ENCODE results near the gene ST6GALNAC1. TPM values are rescaled to one million over a fixed set of nuclear protein-coding genes. Genes with fewer than 3 reads are reported as not detected.

ST6GALNAC1 gene
- total RNA-seq, 1 experiment from 2014 or later: not detected

GRCh38 chr17:76686538-76687297 lies 43.2 kb upstream of the ST6GALNAC1 start:
- Histone ChIP-seq H3K9me3 (ENCODE audit: control insufficient read depth in 1 of 2, insufficient read depth in 1 of 2, low read depth in 1 of 2, low read length in 2 of 2) (no peaks in the 10 kb centered on the region), H3K79me2 (ENCODE audit: insufficient read depth, low read length) (no peaks in the 10 kb centered on the region), H3K4me2 (ENCODE audit: low read length) (no peak overlapping the region), H3K36me3 (ENCODE audit: control insufficient read depth in 1 of 2, insufficient read depth in 2 of 2, low read length in 2 of 2) (peaks cover 0 to 2% of the 10 kb centered on the region in 2 experiments; a peak in 1 of 4 replicates), H3K9me2 (ENCODE audit: insufficient read depth) (no peaks in the 10 kb centered on the region), H4K20me1 (ENCODE audit: insufficient read depth) (no peaks in the 10 kb centered on the region), H3K9ac (ENCODE audit: low read length) (no peak overlapping the region), H3K4me1 (ENCODE audit: control insufficient read depth in 1 of 2, insufficient read depth in 2 of 2, low read length in 2 of 2) (peaks cover 22 to 24% of the 10 kb centered on the region in 2 experiments), H3K27ac (ENCODE audit: low read depth, low read length) (no peak overlapping the region), H2AFZ (ENCODE audit: low read depth, low read length, poor library complexity, severe bottlenecking) (no peak overlapping the region), H3K27me3 (ENCODE audit: insufficient read depth, low read length) (no peaks in the 10 kb centered on the region), H3K4me3 (replicated peaks in 1 of 2; ENCODE audit: low read depth in 1 of 2, low read length in 2 of 2) (no peak overlapping the region)
- no peak for DNase-seq (ENCODE audit: low read depth, low spot score)
- no TSS peak for BruUV-seq (replicated peaks)
- ChIA-PET CTCF (no interaction called here), POLR2A (no interaction called here), RAD21 (ENCODE audit: low non-redundant PET in 1 of 2, low total read pairs in 2 of 2, uncharacterized antibody in 2 of 2, unreplicated experiment in 2 of 2) (no interaction called here)
- intact Hi-C loops (cut with micrococcal nuclease): no loop called here
- no peak for ATAC-seq
- TF ChIP-seq, protein P1, sequence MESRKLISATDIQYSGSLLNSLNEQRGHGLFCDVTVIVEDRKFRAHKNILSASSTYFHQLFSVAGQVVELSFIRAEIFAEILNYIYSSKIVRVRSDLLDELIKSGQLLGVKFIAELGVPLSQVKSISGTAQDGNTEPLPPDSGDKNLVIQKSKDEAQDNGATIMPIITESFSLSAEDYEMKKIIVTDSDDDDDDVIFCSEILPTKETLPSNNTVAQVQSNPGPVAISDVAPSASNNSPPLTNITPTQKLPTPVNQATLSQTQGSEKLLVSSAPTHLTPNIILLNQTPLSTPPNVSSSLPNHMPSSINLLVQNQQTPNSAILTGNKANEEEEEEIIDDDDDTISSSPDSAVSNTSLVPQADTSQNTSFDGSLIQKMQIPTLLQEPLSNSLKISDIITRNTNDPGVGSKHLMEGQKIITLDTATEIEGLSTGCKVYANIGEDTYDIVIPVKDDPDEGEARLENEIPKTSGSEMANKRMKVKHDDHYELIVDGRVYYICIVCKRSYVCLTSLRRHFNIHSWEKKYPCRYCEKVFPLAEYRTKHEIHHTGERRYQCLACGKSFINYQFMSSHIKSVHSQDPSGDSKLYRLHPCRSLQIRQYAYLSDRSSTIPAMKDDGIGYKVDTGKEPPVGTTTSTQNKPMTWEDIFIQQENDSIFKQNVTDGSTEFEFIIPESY (IDR thresholded peaks at IDR 0.05; ENCODE audit: extremely low read depth, insufficient replicate concordance, low read length): no peak
- no peak for TF ChIP-seq ATF3 (IDR thresholded peaks at IDR 0.05)
- no peak for TF ChIP-seq POLR2AphosphoS5 (IDR thresholded peaks at IDR 0.05; ENCODE audit: low read depth, low read length)
- no peak for TF ChIP-seq EGR1 (IDR thresholded peaks at IDR 0.05; ENCODE audit: low read depth)
- no peak for TF ChIP-seq TCF7L2 (IDR thresholded peaks at IDR 0.05; ENCODE audit: borderline replicate concordance, extremely low read depth, insufficient read depth, insufficient read length)
- no peak for TF ChIP-seq CEBPB (IDR thresholded peaks at IDR 0.05; ENCODE audit: low read depth)
- TF ChIP-seq SP1 (IDR thresholded peaks at IDR 0.05; ENCODE audit: low read depth): no peak
- TF ChIP-seq YY1 (IDR thresholded peaks at IDR 0.05; ENCODE audit: extremely low read depth, insufficient replicate concordance, low read depth, low read length): no peak
- TF ChIP-seq EZH2 (IDR thresholded peaks at IDR 0.05): no peak
- no peak for TF ChIP-seq FOSL1 (IDR thresholded peaks at IDR 0.05; ENCODE audit: low read depth)
- no peak for TF ChIP-seq SIN3A (IDR thresholded peaks at IDR 0.05; ENCODE audit: low read depth)

Measured in HCT116 (cell line).